ENCODE results near the gene EML4.
"Not testable (repeated sequence)": the region's sequence is repeated elsewhere in the genome, so short reads cannot be mapped to it uniquely, and the experiment has no call there.

The EML4 gene

GRCh38 chr2:42169100-42169873 lies at the start of gene EML4:
TSS of gene EML4 (plus strand) at chr2:42169353. CDS start at chr2:42169612, 259 bp downstream.
- DNase-seq (ENCODE audit: low read depth, low spot score), result peak; percentile 87
- in situ Hi-C loops (cut with HindIII; ENCODE audit: low sequenced_read_pairs), result no loop called here
- no peak for TF ChIP-seq CTCF (IDR thresholded peaks at IDR 0.05; ENCODE audit: low read depth, low read length)
- H3K4me3 ChIP-seq (ENCODE audit: low read depth, low read length), result peak within 1 kb of the TSS; percentile 88

GRCh38 chr2:42123426-42123825 lies 45.7 kb upstream of the EML4 start:
- no peak overlapping the region for H3K4me3 ChIP-seq (ENCODE audit: low read depth, low read length)
- TF ChIP-seq CTCF (IDR thresholded peaks at IDR 0.05; ENCODE audit: low read depth, low read length), result no peak
- DNase-seq (ENCODE audit: low read depth, low spot score), result no peak
- in situ Hi-C loops (cut with HindIII; ENCODE audit: low sequenced_read_pairs), result no loop called here

- no peak for TF ChIP-seq CTCF (IDR thresholded peaks at IDR 0.05; ENCODE audit: low read depth, low read length)
- in situ Hi-C loops (cut with HindIII; ENCODE audit: low sequenced_read_pairs), result no loop called here
- H3K4me3 ChIP-seq (ENCODE audit: low read depth, low read length), result no peak overlapping the region
- peak; percentile 32 for DNase-seq (ENCODE audit: low read depth, low spot score)
Measured at GRCh38 chr2:42124011-42124785, 45.0 kb upstream of the EML4 start.

- no peak overlapping the region for H3K4me3 ChIP-seq (ENCODE audit: low read depth, low read length)
- DNase-seq (ENCODE audit: low read depth, low spot score), result no peak
Measured at GRCh38 chr2:42125841-42126594, 43.1 kb upstream of the EML4 start.

GRCh38 chr2:42126873-42127272 lies 42.3 kb upstream of the EML4 start:
- H3K4me3 ChIP-seq (ENCODE audit: low read depth, low read length); DNase-seq (ENCODE audit: low read depth, low spot score); in situ Hi-C loops (cut with HindIII; ENCODE audit: low sequenced_read_pairs): not testable (repeated sequence)

More at GRCh38 chr2:42125841-42126594, 43.1 kb upstream of the EML4 start:
- no peak for TF ChIP-seq CTCF (IDR thresholded peaks at IDR 0.05; ENCODE audit: low read depth, low read length)
- in situ Hi-C loops (cut with HindIII; ENCODE audit: low sequenced_read_pairs), result no loop called here

- no peak for TF ChIP-seq CTCF (IDR thresholded peaks at IDR 0.05; ENCODE audit: low read depth, low read length)
- DNase-seq (ENCODE audit: low read depth, low spot score), result no peak
- in situ Hi-C loops (cut with HindIII; ENCODE audit: low sequenced_read_pairs), result no loop called here
- no peak overlapping the region for H3K4me3 ChIP-seq (ENCODE audit: low read depth, low read length)
Measured at GRCh38 chr2:42127425-42128424, 41.4 kb upstream of the EML4 start.

Measured in astrocyte of the spinal cord (primary cell).